Heart right ventricle (tissue), 16 donors: ENCODE results near the gene DNAH6. TPM values are rescaled to one million over a fixed set of nuclear protein-coding genes. Genes with fewer than 3 reads are reported as not detected.
A peak's percentile ranks its signal among the peaks of the same experiment; 100 is the strongest.

Experiments
- ATAC-seq, 8 donors: fragments of 200-7000 bp; cut with Tn5 transposase; one replicate each; pipeline ENCODE4 v1.9.1; 2020; ENCODE audit warnings: mild to moderate bottlenecking in 8 of 8, moderate library complexity in 8 of 8, moderate number of reproducible peaks in 1 of 8
- DNase-seq, 2 donors: peaks; one replicate each; pipeline ENCODE4 v3.0.0-alpha.2; 2020
- H3K27ac ChIP-seq, 10 donors: fragments of 200-600 bp; sonication (generic) in 2 of 10; one replicate each; pipeline versions ENCODE4 v1.5.0 to v1.8.0; 2020 to 2022; ENCODE audit warnings: mild to moderate bottlenecking in 3 of 10
- H3K27me3 ChIP-seq, 7 donors: fragments of 200-600 bp; one replicate each; pipeline ENCODE4 v1.8.0; 2021 to 2022; ENCODE audit warnings: mild to moderate bottlenecking in 2 of 7
- H3K36me3 ChIP-seq, 9 donors: fragments of 200-600 bp; sonication (generic) in 1 of 9; one replicate each; pipeline versions ENCODE4 v1.5.0 to v1.8.0; 2020 to 2022; ENCODE audit warnings: mild to moderate bottlenecking in 2 of 9
- H3K4me1 ChIP-seq, 9 donors: fragments of 200-600 bp; sonication (generic) in 1 of 9; one replicate each; pipeline versions ENCODE4 v1.5.0 to v1.8.0; 2020 to 2022; ENCODE audit warnings: mild to moderate bottlenecking in 4 of 9
- H3K4me3 ChIP-seq, 10 donors: fragments of 200-600 bp; sonication (generic) in 2 of 10; one replicate each; pipeline versions ENCODE4 v1.5.0 to v1.8.0; 2020 to 2022; ENCODE audit warnings: mild to moderate bottlenecking in 7 of 10, moderate library complexity in 2 of 10
- H3K9me3 ChIP-seq, 11 donors: fragments of 200-600 bp in 10 of 11; sonication (generic) in 2 of 11; one replicate each; pipeline versions ENCODE4 v1.5.0 to v1.8.0; 2013 to 2022; ENCODE audit warnings: mild to moderate bottlenecking in 2 of 11, control low read depth in 1 of 11, moderate library complexity in 1 of 11
- CTCF ChIP-seq, 9 donors: fragments of 200-600 bp; sonication (generic) in 2 of 9; IDR thresholded peaks; one replicate each; pipeline versions ENCODE4 v1.5.0 to v1.8.0; 2021 to 2022; ENCODE audit warnings: antibody characterized with exemption in 9 of 9, mild to moderate bottlenecking in 5 of 9, moderate library complexity in 1 of 9
- WGBS, 2 donors: extraction: QIAGEN DNeasy Blood & Tissue Kit; methylation state at CpG; one replicate each; pipeline ENCODE4 v1.1.7; 2013; ENCODE audit warnings: inconsistent platforms in 1 of 2; 5-methylcytosine and 5-hydroxymethylcytosine counted together
- intact Hi-C, 10 donors: fragments of 100-400 bp; cut with DNase I; formaldehyde crosslinking; loops; one replicate each; pipeline versions ENCODE4 v1.11.1 to v1.14.2; 2022
- polyA plus RNA-seq, 2 donors: library from polyadenylated mRNA; stranded (reverse); fragments of 200-250 nt; gene quantifications; one replicate each; pipeline ENCODE4 v1.2.3, GENCODE V29; 2013
- total RNA-seq, 10 donors: library from RNA; stranded (reverse); fragmentation: NEBNext Ultra II Directional in 3 of 10; extraction: Animal tissue kit (Norgen Biotek cat#: 25700) in 3 of 10; gene quantifications; one replicate each; pipeline versions ENCODE4 v1.2.1 to v1.2.4, GENCODE V29; 2021 to 2023
- donor health status: Arrhythmogenic right ventricular cardiomyopathy.
- donor health status: ischemic (EF 13 %, LVEDD 7.1; RV severe dilation, severe dysfunction).
- donor health status: healthy with polysubstance abuse.
- donor health status: DM: no; HTN: yes; CAD: no.
- donor health status: DM: no; HTN: no; CAD: no.
- donor health status: ischemic (EF 25% LVEDD 6.9; RV normal size, moderate dysfunction).
- donor health status: ischemic (EF 25% LVEDD 5.7; RV mildly dilated, moderate dysfunction).
- donor health status: healthy.
- donor health status: DM: yes; HTN: yes; CAD: no.
- donor health status: Ischemic cardiomyopathy.
- donor health status: ischemic (EF 35%, LVEDD 5.7; RV mildly dilated, moderate dysfunction).
- donor health status: nonischemic (EF 11% LVEDD 7.7; RV severe dilation, severe dysfunction).
- donor health status: DM: yes; HTN: yes; CAD: no.
- donor health status: PGD.
- donor health status: ischemic (EF 29% LVEDD 5.4; RV normal size, mild dysfunction).
- donor health status: nonischemic (EF 23%, LVEDD 6.1; RV moderate dilation, normal function).

Gene DNAH6
- total and polyA plus RNA-seq, 12 donors = 0.03 to 0.49 (median 0.23) TPM; not detected in 1

DNA sequence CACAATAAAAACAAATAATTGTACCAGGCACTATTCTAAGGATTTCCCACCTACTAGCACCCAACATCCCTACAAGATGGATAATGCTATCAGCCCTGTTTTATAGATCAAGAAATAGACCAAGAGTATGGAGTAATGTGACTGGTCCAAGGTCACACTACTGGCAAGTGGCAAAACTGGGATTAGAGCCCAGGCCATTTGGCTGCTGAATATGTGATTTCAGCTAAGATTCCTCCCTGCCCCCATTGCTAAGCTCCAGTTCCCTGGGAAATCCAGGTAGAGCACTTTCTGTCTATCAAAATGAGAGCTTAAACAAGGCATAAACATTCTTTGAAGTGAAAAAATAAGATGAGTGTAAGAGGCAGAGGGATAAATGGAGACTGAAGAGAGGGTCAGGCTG is 157.8 kb downstream of the DNAH6 start:
- DNase-seq = no peak
- Histone ChIP-seq H3K27me3 (no peaks in the 10 kb centered on the region), H3K4me3 (no peak overlapping the region), H3K4me1 (no peaks in the 10 kb centered on the region), H3K36me3 (no peaks in the 10 kb centered on the region), H3K27ac (no peak overlapping the region), H3K9me3 (no peaks in the 10 kb centered on the region)
- ATAC-seq = no peak
- intact Hi-C loops = no loop called here
- TF ChIP-seq CTCF (IDR thresholded peaks at IDR 0.05) = no peak

DNA sequence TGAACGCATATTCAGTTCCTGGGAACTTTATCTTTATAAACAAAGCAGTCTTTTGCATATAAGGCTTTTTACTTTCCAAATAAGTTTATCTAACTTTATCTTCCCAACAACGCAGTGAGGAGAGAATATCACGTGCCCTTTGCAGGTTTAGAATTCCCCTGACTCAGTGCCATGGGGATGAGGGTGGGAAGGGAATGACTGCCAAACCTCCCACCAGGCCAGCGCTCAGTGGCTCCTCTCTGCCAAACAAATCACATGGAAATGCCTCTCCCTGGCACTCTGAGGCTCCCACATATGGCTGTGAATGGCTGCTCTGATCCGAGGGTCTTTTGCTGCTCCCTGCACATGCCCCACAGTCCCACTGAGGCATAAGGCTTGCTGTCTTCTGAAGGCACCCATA is 158.3 kb downstream of the DNAH6 start:
- peak in 1 of 8 donors; percentile 21 for ATAC-seq
- H3K4me3 ChIP-seq = no peak overlapping the region
- H3K4me1 ChIP-seq = no peaks in the 10 kb centered on the region
- TF ChIP-seq CTCF (IDR thresholded peaks at IDR 0.05) = no peak
- 41 to 49% methylated on average over 5 of the region's 5 CpGs for WGBS, 2 donors
- H3K27me3 ChIP-seq = no peaks in the 10 kb centered on the region
- no peak overlapping the region for H3K27ac ChIP-seq
- H3K36me3 ChIP-seq = no peaks in the 10 kb centered on the region
- DNase-seq = no peak
- no peaks in the 10 kb centered on the region for H3K9me3 ChIP-seq
- intact Hi-C loops = no loop called here

GRCh38 chr2:84676295-84676694 is 160.0 kb downstream of the DNAH6 start:
- no peak for DNase-seq
- TF ChIP-seq CTCF (IDR thresholded peaks at IDR 0.05) = no peak
- H3K27me3 ChIP-seq = no peaks in the 10 kb centered on the region
- no peaks in the 10 kb centered on the region for H3K36me3 ChIP-seq
- no peaks in the 10 kb centered on the region for H3K4me1 ChIP-seq
- H3K27ac ChIP-seq = no peak overlapping the region
- H3K9me3 ChIP-seq = no peaks in the 10 kb centered on the region
- intact Hi-C loops = no loop called here
- ATAC-seq = no peak
- H3K4me3 ChIP-seq = no peak overlapping the region
- 84 to 95% methylated on average over 1 of the region's 1 CpG for WGBS, 2 donors

DNA sequence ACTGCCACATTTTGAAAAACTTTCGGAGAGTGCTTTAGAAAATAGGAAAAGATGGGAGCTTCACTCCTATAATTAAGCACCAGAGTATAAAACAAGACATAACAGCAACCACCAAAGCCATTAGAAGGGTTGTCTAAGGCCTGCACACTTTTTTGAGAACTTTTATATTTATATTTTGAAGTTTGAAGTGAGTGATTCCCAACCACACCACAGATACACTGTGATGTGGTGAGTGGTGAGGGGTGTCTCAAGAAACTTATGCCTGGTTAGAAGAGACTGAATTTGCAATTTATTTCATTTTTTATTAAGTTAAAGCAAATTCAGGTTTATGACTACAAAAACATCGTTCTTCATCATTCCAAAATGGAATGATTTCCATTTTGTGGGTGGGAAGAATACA is 161.9 kb downstream of the DNAH6 start:
- no peak for DNase-seq
- no peaks in the 10 kb centered on the region for H3K36me3 ChIP-seq
- H3K4me1 ChIP-seq = no peaks in the 10 kb centered on the region
- H3K27ac ChIP-seq = no peak overlapping the region
- H3K4me3 ChIP-seq = no peak overlapping the region
- H3K9me3 ChIP-seq = no peaks in the 10 kb centered on the region
- intact Hi-C loops = no loop called here
- TF ChIP-seq CTCF (IDR thresholded peaks at IDR 0.05) = no peak
- 78 to 86% methylated on average over 2 of the region's 2 CpGs for whole genome bisulfite sequencing, 2 donors
- no peaks in the 10 kb centered on the region for H3K27me3 ChIP-seq
- no peak for ATAC-seq
